ENCODE data around the gene KY. TPM values are rescaled to one million over a fixed set of nuclear protein-coding genes. Genes with fewer than 3 reads are reported as not detected.

Gene KY
- total and polyA plus RNA-seq, 2 of the 13 experiments (the other 11 are each of a cell fraction or from before 2014, with no cell fraction given), result not detected

DNA sequence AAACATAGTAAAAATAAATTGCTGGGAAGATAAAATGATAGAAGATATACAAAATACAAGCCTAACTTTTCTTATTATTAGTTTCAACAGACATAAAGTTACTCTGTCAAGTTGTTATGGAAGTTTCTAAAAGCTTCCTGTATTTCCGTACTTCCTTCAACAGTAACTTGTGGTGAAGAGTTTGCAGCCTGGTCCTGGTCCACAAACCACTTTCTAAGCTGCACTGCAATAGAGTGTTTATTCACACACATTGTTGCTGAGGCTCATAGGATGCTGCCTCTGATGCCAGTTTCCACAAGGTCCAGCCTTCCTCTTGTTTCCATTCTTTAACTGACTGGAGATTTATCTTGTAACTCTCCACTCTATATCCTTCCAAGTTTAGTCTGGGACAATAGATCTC lies 39.4 kb upstream of the KY start:
- no peaks in the 10 kb centered on the region for H3K36me3 ChIP-seq (replicated peaks in 1 of 2; ENCODE audit: control insufficient read depth in 1 of 2, insufficient read depth in 2 of 2, low read length in 2 of 2)
- peaks cover under 1 to 5% of the 10 kb centered on the region in 2 experiments; a peak in 2 of 5 replicates for H3K27me3 ChIP-seq (ENCODE audit: control insufficient read depth in 1 of 2, insufficient read depth in 2 of 2, low read length in 2 of 2)
- no peak overlapping the region for H2AFZ ChIP-seq (ENCODE audit: low read length)
- H3K4me2 ChIP-seq (ENCODE audit: low read depth, low read length), result no peak overlapping the region
- ATAC-seq, result no peak
- DNase-seq (ENCODE audit: low spot score), result no peak
- no TSS peak for BruUV-seq (replicated peaks)
- ChIA-PET CTCF (ENCODE audit: low intra/inter-chr PET ratio, low total read pairs) (no interaction called here), POLR2A (no interaction called here)
- no peak overlapping the region for H3K4me3 ChIP-seq (replicated peaks in 1 of 3; ENCODE audit: insufficient read depth in 1 of 3, low read depth in 2 of 3, low read length in 3 of 3)
- H3K4me1 ChIP-seq (ENCODE audit: insufficient read depth, low read length), result no peaks in the 10 kb centered on the region
- no peak overlapping the region for H3K9ac ChIP-seq (ENCODE audit: insufficient read depth, low read depth, low read length)
- intact Hi-C loops (cut with micrococcal nuclease; ENCODE audit: unreplicated experiment) (no loop called here), in situ Hi-C loops (cut with HindIII; ENCODE audit: extremely low pct_ligation_motif_present, low pct_unique_long_range_greater_than_20kb) (no loop called here)
- no peak overlapping the region for H3K27ac ChIP-seq (ENCODE audit: extremely low read length, insufficient read depth, low read length)
- TF ChIP-seq ZNF343 (CRISPR knock-in tag; IDR thresholded peaks at IDR 0.05) (no peak), CC2D1A (CRISPR knock-in tag; IDR thresholded peaks at IDR 0.05) (no peak), HNF4G (IDR thresholded peaks at IDR 0.05; ENCODE audit: borderline replicate concordance, low read depth, low read length) (no peak), HNF4G (CRISPR knock-in tag; IDR thresholded peaks at IDR 0.05; ENCODE audit: borderline replicate concordance, low read depth) (no peak), ZFY (CRISPR knock-in tag; IDR thresholded peaks at IDR 0.05) (no peak), MAFK (conservative IDR thresholded peaks at IDR 0.05 in 1 of 2, IDR thresholded peaks at IDR 0.05 in 1 of 2; ENCODE audit: low read length in 2 of 2) (no peak)
- TF ChIP-seq, protein P1, sequence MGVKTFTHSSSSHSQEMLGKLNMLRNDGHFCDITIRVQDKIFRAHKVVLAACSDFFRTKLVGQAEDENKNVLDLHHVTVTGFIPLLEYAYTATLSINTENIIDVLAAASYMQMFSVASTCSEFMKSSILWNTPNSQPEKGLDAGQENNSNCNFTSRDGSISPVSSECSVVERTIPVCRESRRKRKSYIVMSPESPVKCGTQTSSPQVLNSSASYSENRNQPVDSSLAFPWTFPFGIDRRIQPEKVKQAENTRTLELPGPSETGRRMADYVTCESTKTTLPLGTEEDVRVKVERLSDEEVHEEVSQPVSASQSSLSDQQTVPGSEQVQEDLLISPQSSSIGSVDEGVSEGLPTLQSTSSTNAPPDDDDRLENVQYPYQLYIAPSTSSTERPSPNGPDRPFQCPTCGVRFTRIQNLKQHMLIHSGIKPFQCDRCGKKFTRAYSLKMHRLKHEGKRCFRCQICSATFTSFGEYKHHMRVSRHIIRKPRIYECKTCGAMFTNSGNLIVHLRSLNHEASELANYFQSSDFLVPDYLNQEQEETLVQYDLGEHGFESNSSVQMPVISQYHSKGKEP (CRISPR knock-in tag; IDR thresholded peaks at IDR 0.05), result no peak
- TF ChIP-seq, protein P2, sequence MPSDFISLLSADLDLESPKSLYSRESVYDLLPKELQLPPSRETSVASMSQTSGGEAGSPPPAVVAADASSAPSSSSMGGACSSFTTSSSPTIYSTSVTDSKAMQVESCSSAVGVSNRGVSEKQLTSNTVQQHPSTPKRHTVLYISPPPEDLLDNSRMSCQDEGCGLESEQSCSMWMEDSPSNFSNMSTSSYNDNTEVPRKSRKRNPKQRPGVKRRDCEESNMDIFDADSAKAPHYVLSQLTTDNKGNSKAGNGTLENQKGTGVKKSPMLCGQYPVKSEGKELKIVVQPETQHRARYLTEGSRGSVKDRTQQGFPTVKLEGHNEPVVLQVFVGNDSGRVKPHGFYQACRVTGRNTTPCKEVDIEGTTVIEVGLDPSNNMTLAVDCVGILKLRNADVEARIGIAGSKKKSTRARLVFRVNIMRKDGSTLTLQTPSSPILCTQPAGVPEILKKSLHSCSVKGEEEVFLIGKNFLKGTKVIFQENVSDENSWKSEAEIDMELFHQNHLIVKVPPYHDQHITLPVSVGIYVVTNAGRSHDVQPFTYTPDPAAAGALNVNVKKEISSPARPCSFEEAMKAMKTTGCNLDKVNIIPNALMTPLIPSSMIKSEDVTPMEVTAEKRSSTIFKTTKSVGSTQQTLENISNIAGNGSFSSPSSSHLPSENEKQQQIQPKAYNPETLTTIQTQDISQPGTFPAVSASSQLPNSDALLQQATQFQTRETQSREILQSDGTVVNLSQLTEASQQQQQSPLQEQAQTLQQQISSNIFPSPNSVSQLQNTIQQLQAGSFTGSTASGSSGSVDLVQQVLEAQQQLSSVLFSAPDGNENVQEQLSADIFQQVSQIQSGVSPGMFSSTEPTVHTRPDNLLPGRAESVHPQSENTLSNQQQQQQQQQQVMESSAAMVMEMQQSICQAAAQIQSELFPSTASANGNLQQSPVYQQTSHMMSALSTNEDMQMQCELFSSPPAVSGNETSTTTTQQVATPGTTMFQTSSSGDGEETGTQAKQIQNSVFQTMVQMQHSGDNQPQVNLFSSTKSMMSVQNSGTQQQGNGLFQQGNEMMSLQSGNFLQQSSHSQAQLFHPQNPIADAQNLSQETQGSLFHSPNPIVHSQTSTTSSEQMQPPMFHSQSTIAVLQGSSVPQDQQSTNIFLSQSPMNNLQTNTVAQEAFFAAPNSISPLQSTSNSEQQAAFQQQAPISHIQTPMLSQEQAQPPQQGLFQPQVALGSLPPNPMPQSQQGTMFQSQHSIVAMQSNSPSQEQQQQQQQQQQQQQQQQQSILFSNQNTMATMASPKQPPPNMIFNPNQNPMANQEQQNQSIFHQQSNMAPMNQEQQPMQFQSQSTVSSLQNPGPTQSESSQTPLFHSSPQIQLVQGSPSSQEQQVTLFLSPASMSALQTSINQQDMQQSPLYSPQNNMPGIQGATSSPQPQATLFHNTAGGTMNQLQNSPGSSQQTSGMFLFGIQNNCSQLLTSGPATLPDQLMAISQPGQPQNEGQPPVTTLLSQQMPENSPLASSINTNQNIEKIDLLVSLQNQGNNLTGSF (CRISPR knock-in tag; IDR thresholded peaks at IDR 0.05), result no peak
- TF ChIP-seq, protein P3, sequence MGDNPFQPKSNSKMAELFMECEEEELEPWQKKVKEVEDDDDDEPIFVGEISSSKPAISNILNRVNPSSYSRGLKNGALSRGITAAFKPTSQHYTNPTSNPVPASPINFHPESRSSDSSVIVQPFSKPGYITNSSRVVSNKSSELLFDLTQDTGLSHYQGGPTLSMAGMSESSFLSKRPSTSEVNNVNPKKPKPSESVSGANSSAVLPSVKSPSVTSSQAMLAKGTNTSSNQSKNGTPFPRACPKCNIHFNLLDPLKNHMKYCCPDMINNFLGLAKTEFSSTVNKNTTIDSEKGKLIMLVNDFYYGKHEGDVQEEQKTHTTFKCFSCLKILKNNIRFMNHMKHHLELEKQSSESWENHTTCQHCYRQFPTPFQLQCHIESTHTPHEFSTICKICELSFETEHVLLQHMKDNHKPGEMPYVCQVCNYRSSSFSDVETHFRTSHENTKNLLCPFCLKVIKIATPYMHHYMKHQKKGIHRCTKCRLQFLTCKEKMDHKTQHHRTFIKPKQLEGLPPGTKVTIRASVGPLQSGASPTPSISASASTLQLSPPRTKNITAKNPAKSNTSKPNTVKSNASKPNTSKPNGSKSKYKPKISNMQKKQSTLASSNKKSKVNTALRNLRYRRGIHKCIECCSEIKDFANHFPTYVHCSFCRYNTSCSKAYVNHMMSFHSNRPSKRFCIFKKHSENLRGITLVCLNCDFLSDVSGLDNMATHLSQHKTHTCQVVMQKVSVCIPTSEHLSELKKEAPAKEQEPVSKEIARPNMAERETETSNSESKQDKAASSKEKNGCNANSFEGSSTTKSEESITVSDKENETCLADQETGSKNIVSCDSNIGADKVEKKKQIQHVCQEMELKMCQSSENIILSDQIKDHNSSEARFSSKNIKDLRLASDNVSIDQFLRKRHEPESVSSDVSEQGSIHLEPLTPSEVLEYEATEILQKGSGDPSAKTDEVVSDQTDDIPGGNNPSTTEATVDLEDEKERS (CRISPR knock-in tag; IDR thresholded peaks at IDR 0.05), result no peak
- H4K20me1 ChIP-seq (ENCODE audit: insufficient read depth, low read length), result no peaks in the 10 kb centered on the region
- WGBS (ENCODE audit: low lambda C conversion rate), result 0% methylated on average over 1 of the region's 1 CpG
- FAIRE-seq, result no peak
- H3K79me2 ChIP-seq (ENCODE audit: insufficient read depth, low read length), result no peaks in the 10 kb centered on the region
- no peaks in the 10 kb centered on the region for H3K9me3 ChIP-seq (ENCODE audit: low read length)
